HEK293 (cell line): ENCODE measurements around the gene DEFB112.

Source experiments
- CTCF ChIP-seq: fragments of 450-650 bp; formaldehyde crosslinking; IDR thresholded peaks from 2 replicates; pipeline ENCODE4 v1.5.1; 2016; ENCODE audit warnings: missing biosample characterization, missing genetic modification characterization
- KLF10 ChIP-seq: fragments of 450-650 bp; IDR thresholded peaks from 2 replicates; pipeline ENCODE4 v1.5.1; 2018; ENCODE audit warnings: missing biosample characterization, mild to moderate bottlenecking, missing genetic modification characterization
- PBX3 ChIP-seq: sonication (generic); formaldehyde crosslinking; IDR thresholded peaks from 2 replicates; pipeline ENCODE4 v1.8.1; 2022; ENCODE audit warnings: mild to moderate bottlenecking, moderate library complexity, missing genetic modification reagents
- REST ChIP-seq: fragments of 450-650 bp; formaldehyde crosslinking; IDR thresholded peaks from 2 replicates; pipeline ENCODE4 v1.5.1; 2016; ENCODE audit warnings: missing biosample characterization, missing genetic modification characterization
- TCF7L2 ChIP-seq: IDR thresholded peaks from 2 replicates; pipeline ENCODE4 v1.6.1; 2011; ENCODE audit warnings: low read depth, mild to moderate bottlenecking, inconsistent platforms, low read length, moderate library complexity, borderline replicate concordance
- TSHZ1 ChIP-seq: fragments of 450-650 bp; formaldehyde crosslinking; IDR thresholded peaks from 2 replicates; pipeline ENCODE4 v1.5.1; 2016; ENCODE audit warnings: missing biosample characterization, missing genetic modification characterization, borderline replicate concordance
- ZBTB1 ChIP-seq: fragments of 450-650 bp; formaldehyde crosslinking; IDR thresholded peaks from 2 replicates; pipeline ENCODE4 v1.5.1; 2016; ENCODE audit warnings: missing biosample characterization, missing genetic modification characterization
- ZBTB44 ChIP-seq: fragments of 450-650 bp; IDR thresholded peaks from 2 replicates; pipeline ENCODE4 v1.5.1; 2018; ENCODE audit warnings: missing biosample characterization, mild to moderate bottlenecking, missing genetic modification characterization
- ZNF335 ChIP-seq: fragments of 450-650 bp; formaldehyde crosslinking; conservative IDR thresholded peaks from 2 replicates; pipeline ENCODE4 v1.5.1; 2016; ENCODE audit warnings: missing biosample characterization, missing genetic modification characterization
- ZNF416 ChIP-seq: fragments of 450-650 bp; formaldehyde crosslinking; IDR thresholded peaks from 2 replicates; pipeline ENCODE4 v1.5.1; 2016; ENCODE audit warnings: missing biosample characterization, missing genetic modification characterization
- ZNF549 ChIP-seq: fragments of 450-650 bp; IDR thresholded peaks from 2 replicates; pipeline ENCODE4 v1.5.1; 2018; ENCODE audit warnings: missing biosample characterization, missing genetic modification characterization, mild to moderate bottlenecking, inconsistent platforms, moderate library complexity
- ZNF639 ChIP-seq: fragments of 450-650 bp; formaldehyde crosslinking; IDR thresholded peaks from 2 replicates; pipeline ENCODE4 v1.5.1; 2016; ENCODE audit warnings: missing biosample characterization, missing genetic modification characterization
- ZNF777 ChIP-seq: fragments of 450-650 bp; formaldehyde crosslinking; IDR thresholded peaks from 2 replicates; pipeline ENCODE4 v1.5.1; 2017; ENCODE audit warnings: missing biosample characterization, missing genetic modification characterization, borderline replicate concordance

GRCh38 chr6:50091641-50092040, 41.9 kb upstream of the DEFB112 start:
- TF ChIP-seq ZNF777 (tag by site-specific recombination) (no peak), ZBTB44 (tag by site-specific recombination) (no peak), ZNF416 (tag by site-specific recombination) (no peak), ZNF335 (tag by site-specific recombination) (no peak), ZNF639 (no peak), CTCF (tag by site-specific recombination) (no peak), PBX3 (CRISPR knock-in tag) (no peak), TCF7L2 (no peak), REST (tag by site-specific recombination) (no peak), ZBTB1 (tag by site-specific recombination) (no peak), TSHZ1 (tag by site-specific recombination) (no peak), ZNF549 (no peak), KLF10 (tag by site-specific recombination) (no peak)
